Adipocyte (in vitro differentiated cells): ENCODE data around the gene ZNF618.
A peak's percentile ranks its signal among the peaks of the same experiment; 100 is the strongest.

Experiments used
- DNase-seq: peaks from one replicate; pipeline ENCODE4 v3.0.0-alpha.2; 2015; ENCODE audit warnings: low read depth
- H3K27me3 ChIP-seq: replicated peaks from 2 replicates; pipeline ENCODE4 v1.7.0; 2013; ENCODE audit warnings: mild to moderate bottlenecking, low read length, moderate library complexity; ENCODE audit not compliant: control insufficient read depth, insufficient read depth
- H3K36me3 ChIP-seq: 2 replicates; pipeline ENCODE4 v1.7.0; 2013; ENCODE audit warnings: low read length, mild to moderate bottlenecking, moderate library complexity; ENCODE audit not compliant: control insufficient read depth, insufficient read depth, severe bottlenecking
- H3K4me1 ChIP-seq: 2 replicates; pipeline ENCODE4 v1.7.0; 2013; ENCODE audit warnings: mild to moderate bottlenecking, low read length, moderate library complexity; ENCODE audit not compliant: control insufficient read depth, insufficient read depth
- H3K4me3 ChIP-seq: 2 replicates; pipeline ENCODE4 v1.7.0; 2013; ENCODE audit warnings: mild to moderate bottlenecking, low read length, moderate library complexity
- H3K9ac ChIP-seq: 2 replicates; pipeline ENCODE4 v1.7.0; 2013; ENCODE audit warnings: mild to moderate bottlenecking, low read length, moderate library complexity
- H3K9me3 ChIP-seq: 2 replicates; pipeline ENCODE4 v1.7.0; 2013; ENCODE audit warnings: mild to moderate bottlenecking, low read length, moderate library complexity; ENCODE audit not compliant: control insufficient read depth

Gene ZNF618

GRCh38 chr9:113962396-113962795 is 86.3 kb downstream of the ZNF618 start:
- H3K27me3 ChIP-seq: no peaks in the 10 kb centered on the region
- no peak for DNase-seq
- no peak overlapping the region for H3K9ac ChIP-seq
- H3K36me3 ChIP-seq: no peaks in the 10 kb centered on the region
- H3K9me3 ChIP-seq: no peaks in the 10 kb centered on the region
- H3K4me1 ChIP-seq: peaks cover 40% of the 10 kb centered on the region
- H3K4me3 ChIP-seq: no peak overlapping the region

- peak; percentile 64 for DNase-seq
- Histone ChIP-seq H3K36me3 (no peaks in the 10 kb centered on the region), H3K4me1 (peaks cover 33% of the 10 kb centered on the region), H3K27me3 (no peaks in the 10 kb centered on the region), H3K4me3 (no peak overlapping the region), H3K9ac (no peak overlapping the region), H3K9me3 (no peaks in the 10 kb centered on the region)
Observed at GRCh38 chr9:113963017-113963620, 87.0 kb downstream of the ZNF618 start.

GRCh38 chr9:113963696-113964494 is 87.8 kb downstream of the ZNF618 start:
- Histone ChIP-seq H3K27me3 (no peaks in the 10 kb centered on the region), H3K36me3 (no peaks in the 10 kb centered on the region), H3K4me1 (peaks cover 29% of the 10 kb centered on the region), H3K9ac (no peak overlapping the region), H3K4me3 (no peak overlapping the region), H3K9me3 (peaks cover under 1% of the 10 kb centered on the region)
- DNase-seq: no peak

- Histone ChIP-seq H3K27me3 (no peaks in the 10 kb centered on the region), H3K9me3 (peaks cover 8% of the 10 kb centered on the region), H3K36me3 (peaks cover 3% of the 10 kb centered on the region), H3K9ac (no peak overlapping the region), H3K4me1 (peaks cover 29% of the 10 kb centered on the region), H3K4me3 (no peak overlapping the region)
- DNase-seq: peak; percentile 68
Observed at GRCh38 chr9:113964495-113965170, 88.5 kb downstream of the ZNF618 start.

- no peak overlapping the region for H3K9ac ChIP-seq
- H3K4me3 ChIP-seq: no peak overlapping the region
- peaks cover 9% of the 10 kb centered on the region for H3K9me3 ChIP-seq
- DNase-seq: no peak
- peaks cover 5% of the 10 kb centered on the region for H3K36me3 ChIP-seq
- H3K4me1 ChIP-seq: peaks cover 29% of the 10 kb centered on the region
- no peaks in the 10 kb centered on the region for H3K27me3 ChIP-seq
Observed at GRCh38 chr9:113966394-113966793, 90.3 kb downstream of the ZNF618 start.

GRCh38 chr9:113967380-113967779 is 91.3 kb downstream of the ZNF618 start:
- H3K36me3 ChIP-seq: peaks cover 5% of the 10 kb centered on the region
- no peaks in the 10 kb centered on the region for H3K27me3 ChIP-seq
- no peak overlapping the region for H3K9ac ChIP-seq
- H3K4me1 ChIP-seq: peaks cover 26% of the 10 kb centered on the region
- no peak overlapping the region for H3K4me3 ChIP-seq
- DNase-seq: no peak
- peaks cover 9% of the 10 kb centered on the region for H3K9me3 ChIP-seq

- no peak overlapping the region for H3K4me3 ChIP-seq
- no peaks in the 10 kb centered on the region for H3K27me3 ChIP-seq
- peaks cover 5% of the 10 kb centered on the region for H3K36me3 ChIP-seq
- H3K4me1 ChIP-seq: peaks cover 31% of the 10 kb centered on the region
- H3K9ac ChIP-seq: no peak overlapping the region
- no peak for DNase-seq
- peaks cover 9% of the 10 kb centered on the region for H3K9me3 ChIP-seq
Observed at GRCh38 chr9:113969343-113969742, 93.2 kb downstream of the ZNF618 start.

- Histone ChIP-seq H3K9ac (no peak overlapping the region), H3K9me3 (peaks cover 9% of the 10 kb centered on the region), H3K27me3 (no peaks in the 10 kb centered on the region), H3K4me1 (peaks cover 13% of the 10 kb centered on the region), H3K4me3 (no peak overlapping the region), H3K36me3 (peaks cover 5% of the 10 kb centered on the region)
- DNase-seq: no peak
Observed at GRCh38 chr9:113973226-113973625, 97.1 kb downstream of the ZNF618 start.

- peaks cover 13% of the 10 kb centered on the region for H3K4me1 ChIP-seq
- peaks cover 5% of the 10 kb centered on the region for H3K36me3 ChIP-seq
- peak; percentile 45 for DNase-seq
- no peak overlapping the region for H3K9ac ChIP-seq
- no peaks in the 10 kb centered on the region for H3K27me3 ChIP-seq
- peaks cover 8% of the 10 kb centered on the region for H3K9me3 ChIP-seq
- H3K4me3 ChIP-seq: no peak overlapping the region
Observed at GRCh38 chr9:113973963-113974413, 97.9 kb downstream of the ZNF618 start.

- Histone ChIP-seq H3K36me3 (no peaks in the 10 kb centered on the region), H3K27me3 (no peaks in the 10 kb centered on the region), H3K4me1 (peaks cover 16% of the 10 kb centered on the region), H3K4me3 (no peak overlapping the region), H3K9me3 (no peaks in the 10 kb centered on the region), H3K9ac (no peak overlapping the region)
- DNase-seq: no peak
Observed at GRCh38 chr9:113976915-113977314, 100.8 kb downstream of the ZNF618 start.

GRCh38 chr9:113978725-113979342 is 102.7 kb downstream of the ZNF618 start:
- Histone ChIP-seq H3K4me3 (no peak overlapping the region), H3K9me3 (no peaks in the 10 kb centered on the region), H3K36me3 (no peaks in the 10 kb centered on the region), H3K27me3 (no peaks in the 10 kb centered on the region), H3K9ac (no peak overlapping the region), H3K4me1 (peaks cover 8% of the 10 kb centered on the region)
- DNase-seq: peak; percentile 56
